ENCODE measurements around the gene SLC25A25.

Gene SLC25A25

DNA sequence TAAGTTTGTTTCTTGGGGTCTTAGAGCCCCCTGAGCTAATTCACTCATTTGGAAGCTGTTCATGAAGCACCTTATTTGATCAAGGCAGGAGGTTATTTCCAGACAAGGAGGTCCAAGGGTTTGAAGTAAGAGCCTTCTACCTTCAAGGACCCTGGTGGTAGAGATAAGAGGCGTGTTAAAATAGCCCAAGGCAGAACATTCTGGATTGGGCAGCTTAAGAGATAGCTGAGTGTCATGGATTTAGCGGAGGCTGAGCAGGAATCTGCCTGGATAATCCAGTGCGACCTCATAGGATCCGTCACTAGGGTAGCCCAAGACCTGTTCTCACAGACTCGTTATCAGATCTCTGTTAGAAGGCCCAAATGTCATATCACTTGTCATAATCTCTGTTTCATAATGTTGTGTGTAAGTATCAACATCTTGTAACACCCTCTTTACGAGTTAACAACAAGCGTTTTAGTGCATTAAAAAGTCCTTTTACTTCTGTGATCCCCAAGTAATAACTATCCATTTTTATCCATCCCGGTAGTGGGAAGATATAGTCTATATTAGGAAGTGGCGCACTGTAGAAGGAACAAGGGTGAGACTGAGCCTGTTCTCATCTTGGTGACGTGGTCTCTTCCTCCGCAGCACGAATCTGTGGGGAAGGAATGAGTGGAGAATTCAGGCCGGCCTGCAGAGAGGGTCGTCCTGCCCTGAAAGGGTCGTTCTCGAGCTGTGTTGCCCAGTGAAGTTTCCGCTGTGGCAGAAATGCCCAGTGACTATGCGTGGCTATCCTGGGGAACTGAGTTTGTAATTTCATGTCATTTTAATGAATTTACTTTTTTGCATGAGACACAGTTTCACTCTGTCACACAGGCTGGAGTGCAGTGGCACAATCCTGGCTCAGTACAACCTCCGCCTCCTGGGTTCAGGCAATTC lies 28.8 kb downstream of the SLC25A25 start:
- FAIRE-seq: no peak
- TF ChIP-seq POLR2A (IDR thresholded peaks at IDR 0.05; ENCODE audit: low read depth, low read length) (no peak), TAF1 (IDR thresholded peaks at IDR 0.05; ENCODE audit: low read depth, low read length) (no peak), POU2F2 (IDR thresholded peaks at IDR 0.05; ENCODE audit: low read depth, low read length) (no peak), SPI1 (IDR thresholded peaks at IDR 0.05; ENCODE audit: low read depth, low read length) (no peak), POLR2AphosphoS5 (IDR thresholded peaks at IDR 0.05; ENCODE audit: low read depth, low read length) (no peak), PAX5 (IDR thresholded peaks at IDR 0.05; ENCODE audit: insufficient read depth, low read length, severe bottlenecking) (no peak)
- DNase-seq (ENCODE audit: insufficient read length, low spot score): no peak

DNA sequence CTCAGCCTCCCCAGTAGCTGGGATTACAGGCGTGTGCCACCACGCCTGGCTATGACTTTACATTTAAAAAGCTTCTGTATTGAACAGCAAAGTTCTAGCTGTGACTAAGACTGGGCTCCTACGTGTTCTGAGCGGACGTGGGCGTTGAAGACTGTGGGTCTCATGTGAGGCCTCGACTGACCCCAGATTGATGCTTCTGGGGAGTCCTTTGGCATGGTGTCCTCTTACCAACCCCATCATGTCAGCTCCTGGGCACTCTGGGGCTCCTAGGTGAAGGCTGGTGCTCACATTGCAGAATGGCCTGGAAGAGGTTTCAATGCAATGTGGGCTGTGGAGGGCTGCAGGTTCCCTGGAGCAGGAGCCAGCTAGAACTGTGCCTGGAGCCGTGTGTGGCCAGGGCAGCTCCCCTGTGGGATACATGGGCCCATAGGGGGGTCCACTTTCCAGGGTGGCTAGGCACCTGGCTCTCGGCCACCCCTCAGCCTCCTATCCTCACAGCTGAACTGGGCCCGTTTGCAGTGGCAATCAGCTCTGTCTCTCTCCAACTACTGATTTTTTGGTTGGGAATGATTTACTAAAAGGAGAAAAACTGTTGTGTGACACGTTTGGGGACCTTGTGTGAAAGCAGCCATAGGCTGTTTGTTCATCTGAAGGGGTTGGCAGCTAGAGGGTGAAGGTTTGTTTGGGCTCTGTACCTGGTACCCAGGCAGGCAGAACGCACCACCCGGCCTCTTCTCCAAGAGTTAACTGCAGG lies 29.7 kb downstream of the SLC25A25 start:
- DNase-seq (ENCODE audit: insufficient read length, low spot score): no peak
- TF ChIP-seq PAX5 (IDR thresholded peaks at IDR 0.05; ENCODE audit: insufficient read depth, low read length, severe bottlenecking) (no peak), SPI1 (IDR thresholded peaks at IDR 0.05; ENCODE audit: low read depth, low read length) (no peak), POU2F2 (IDR thresholded peaks at IDR 0.05; ENCODE audit: low read depth, low read length) (no peak), POLR2AphosphoS5 (IDR thresholded peaks at IDR 0.05; ENCODE audit: low read depth, low read length) (no peak), TAF1 (IDR thresholded peaks at IDR 0.05; ENCODE audit: low read depth, low read length) (no peak), POLR2A (IDR thresholded peaks at IDR 0.05; ENCODE audit: low read depth, low read length) (no peak)
- FAIRE-seq: no peak

DNA sequence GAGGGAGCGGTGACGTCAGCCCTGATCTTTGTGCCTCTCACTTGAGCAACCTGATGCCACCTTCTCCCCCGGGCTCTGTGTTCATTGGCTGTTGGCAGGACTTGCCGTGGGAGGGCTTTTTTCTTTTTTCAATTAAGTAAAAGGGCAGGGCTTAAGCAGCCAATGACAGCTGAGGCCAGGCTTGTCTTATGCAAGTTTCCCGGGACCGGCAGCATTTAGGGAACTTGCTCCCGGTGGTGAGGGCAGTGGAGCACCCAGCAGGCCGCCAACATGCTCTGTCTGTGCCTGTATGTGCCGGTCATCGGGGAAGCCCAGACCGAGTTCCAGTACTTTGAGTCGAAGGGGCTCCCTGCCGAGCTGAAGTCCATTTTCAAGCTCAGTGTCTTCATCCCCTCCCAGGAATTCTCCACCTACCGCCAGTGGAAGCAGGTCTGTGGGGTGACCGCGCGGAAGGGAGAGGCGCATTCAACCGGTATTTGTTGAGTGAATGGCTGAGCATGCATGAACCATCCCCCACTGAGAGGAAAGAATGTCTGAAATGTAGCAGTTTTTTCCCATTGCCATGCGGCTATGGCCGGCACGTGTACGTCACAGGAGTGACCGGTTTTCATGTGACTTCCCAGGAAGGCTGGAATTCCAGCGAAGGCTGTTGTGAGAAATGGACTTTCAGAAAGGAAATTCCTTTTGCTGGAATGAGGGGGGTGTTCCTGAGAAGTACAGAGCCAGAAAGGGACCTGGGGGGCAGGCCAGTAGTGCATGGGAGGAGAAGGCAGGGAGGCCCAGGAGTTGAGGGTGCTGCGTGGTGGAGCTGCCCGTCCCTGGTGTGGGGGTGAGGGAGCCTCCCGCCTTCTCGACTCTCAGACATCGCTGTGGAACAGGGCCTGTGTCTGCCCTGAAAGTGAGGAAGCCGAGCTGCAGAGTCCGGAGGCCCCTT lies 30.5 kb downstream of the SLC25A25 start:
- no peak for FAIRE-seq
- TF ChIP-seq TAF1 (IDR thresholded peaks at IDR 0.05; ENCODE audit: low read depth, low read length): no peak
- TF ChIP-seq POLR2AphosphoS5 (IDR thresholded peaks at IDR 0.05; ENCODE audit: low read depth, low read length): no peak
- TF ChIP-seq POLR2A (IDR thresholded peaks at IDR 0.05; ENCODE audit: low read depth, low read length): no peak
- no peak for TF ChIP-seq PAX5 (IDR thresholded peaks at IDR 0.05; ENCODE audit: insufficient read depth, low read length, severe bottlenecking)
- no peak for DNase-seq (ENCODE audit: insufficient read length, low spot score)

DNA sequence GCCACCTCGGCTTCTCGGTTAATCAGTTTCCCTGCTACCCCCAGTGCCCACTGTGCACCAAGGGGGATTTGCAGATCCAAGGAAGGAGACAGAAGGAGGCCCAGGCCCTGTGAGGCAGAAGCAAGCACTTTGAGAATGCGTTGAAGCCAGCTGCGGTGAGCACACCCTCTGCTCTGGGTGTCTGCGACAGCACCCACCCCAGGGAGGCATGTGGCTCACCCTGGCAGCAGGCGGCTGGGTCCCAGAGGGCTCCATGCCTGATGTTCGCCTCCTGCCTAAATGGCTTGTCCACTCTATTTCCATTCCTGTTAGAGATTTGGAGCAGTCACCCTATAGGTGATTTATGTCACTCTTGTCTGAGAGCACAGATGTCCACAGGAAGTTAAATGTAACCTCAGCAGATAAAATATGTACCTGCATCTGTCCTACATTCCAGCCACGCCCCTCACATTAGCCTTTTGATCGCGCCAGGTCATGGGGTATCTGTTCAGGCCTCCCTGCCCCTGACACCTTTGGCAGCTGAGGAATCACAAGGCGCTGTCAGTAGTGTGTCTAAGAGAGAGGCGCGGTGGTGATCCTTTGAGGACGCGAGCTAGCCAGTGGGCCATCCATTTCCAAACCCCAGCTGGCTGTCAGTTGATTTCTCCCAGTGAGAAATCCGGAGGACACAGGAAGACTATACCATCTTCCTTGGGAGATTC lies 31.3 kb downstream of the SLC25A25 start:
- DNase-seq (ENCODE audit: insufficient read length, low spot score) (no peak), FAIRE-seq (no peak)
- no peak for TF ChIP-seq POLR2AphosphoS5 (IDR thresholded peaks at IDR 0.05; ENCODE audit: low read depth, low read length)
- TF ChIP-seq TAF1 (IDR thresholded peaks at IDR 0.05; ENCODE audit: low read depth, low read length): no peak
- no peak for TF ChIP-seq SPI1 (IDR thresholded peaks at IDR 0.05; ENCODE audit: low read depth, low read length)
- TF ChIP-seq POU2F2 (IDR thresholded peaks at IDR 0.05; ENCODE audit: low read depth, low read length): no peak
- no peak for TF ChIP-seq POLR2A (IDR thresholded peaks at IDR 0.05; ENCODE audit: low read depth, low read length)
- TF ChIP-seq PAX5 (IDR thresholded peaks at IDR 0.05; ENCODE audit: insufficient read depth, low read length, severe bottlenecking): no peak

DNA sequence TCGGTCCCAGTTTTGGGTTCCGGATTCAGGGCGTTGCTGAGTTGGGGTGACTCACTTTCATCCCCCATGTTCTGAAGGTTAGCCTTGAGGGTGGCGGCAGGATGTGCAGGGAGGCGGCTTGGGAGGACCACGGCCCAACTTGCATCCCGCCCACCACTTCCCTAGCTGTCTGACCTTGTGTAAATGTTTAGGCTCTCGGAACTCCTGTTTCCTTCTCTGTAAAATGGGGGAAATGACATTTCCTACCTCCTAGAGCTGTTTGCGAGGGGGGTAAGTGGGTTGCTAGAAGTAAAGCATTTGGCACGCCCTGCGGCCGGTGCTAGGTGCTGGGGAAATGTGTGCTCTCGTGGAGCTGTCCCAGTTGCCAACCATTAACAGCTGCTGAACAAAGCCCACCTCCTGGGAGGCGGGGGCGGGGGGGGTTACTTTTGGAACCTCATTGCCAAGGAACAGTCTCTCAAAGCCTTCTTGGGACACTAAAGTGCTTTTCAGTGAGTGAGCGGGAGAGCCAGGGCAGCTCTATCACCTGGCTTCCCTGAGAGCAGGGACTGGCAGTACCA lies 32.0 kb downstream of the SLC25A25 start:
- TF ChIP-seq TAF1 (IDR thresholded peaks at IDR 0.05; ENCODE audit: low read depth, low read length) (no peak), POLR2A (IDR thresholded peaks at IDR 0.05; ENCODE audit: low read depth, low read length) (no peak), POLR2AphosphoS5 (IDR thresholded peaks at IDR 0.05; ENCODE audit: low read depth, low read length) (no peak), POU2F2 (IDR thresholded peaks at IDR 0.05; ENCODE audit: low read depth, low read length) (no peak), SPI1 (IDR thresholded peaks at IDR 0.05; ENCODE audit: low read depth, low read length) (no peak), PAX5 (IDR thresholded peaks at IDR 0.05; ENCODE audit: insufficient read depth, low read length, severe bottlenecking) (no peak)
- no peak for FAIRE-seq
- DNase-seq (ENCODE audit: insufficient read length, low spot score): no peak

DNA sequence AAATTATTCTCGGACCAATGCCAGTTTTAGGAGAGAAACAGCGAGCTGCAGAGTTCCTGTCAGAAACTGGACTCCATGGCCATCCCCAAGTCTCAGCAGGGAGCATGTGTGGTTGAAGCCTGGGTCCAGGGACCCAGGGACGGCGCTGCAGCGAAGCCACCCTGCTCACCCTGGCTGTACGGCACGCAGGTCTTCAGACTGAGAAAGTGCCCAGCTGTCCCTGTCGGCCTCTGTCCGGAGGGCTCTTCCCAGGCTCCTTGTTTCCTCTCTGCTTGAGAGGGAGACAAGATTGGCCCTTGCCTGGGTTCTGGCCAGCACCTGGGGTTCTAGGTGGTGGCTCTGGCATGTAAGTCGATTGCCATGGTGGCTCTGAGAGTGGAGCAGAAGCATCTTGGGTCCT lies 32.5 kb downstream of the SLC25A25 start:
- no peak for DNase-seq (ENCODE audit: insufficient read length, low spot score)
- TF ChIP-seq POLR2AphosphoS5 (IDR thresholded peaks at IDR 0.05; ENCODE audit: low read depth, low read length): no peak
- no peak for TF ChIP-seq PAX5 (IDR thresholded peaks at IDR 0.05; ENCODE audit: insufficient read depth, low read length, severe bottlenecking)
- no peak for TF ChIP-seq SPI1 (IDR thresholded peaks at IDR 0.05; ENCODE audit: low read depth, low read length)
- TF ChIP-seq TAF1 (IDR thresholded peaks at IDR 0.05; ENCODE audit: low read depth, low read length): no peak
- no peak for TF ChIP-seq POU2F2 (IDR thresholded peaks at IDR 0.05; ENCODE audit: low read depth, low read length)
- no peak for TF ChIP-seq POLR2A (IDR thresholded peaks at IDR 0.05; ENCODE audit: low read depth, low read length)
- no peak for FAIRE-seq

DNA sequence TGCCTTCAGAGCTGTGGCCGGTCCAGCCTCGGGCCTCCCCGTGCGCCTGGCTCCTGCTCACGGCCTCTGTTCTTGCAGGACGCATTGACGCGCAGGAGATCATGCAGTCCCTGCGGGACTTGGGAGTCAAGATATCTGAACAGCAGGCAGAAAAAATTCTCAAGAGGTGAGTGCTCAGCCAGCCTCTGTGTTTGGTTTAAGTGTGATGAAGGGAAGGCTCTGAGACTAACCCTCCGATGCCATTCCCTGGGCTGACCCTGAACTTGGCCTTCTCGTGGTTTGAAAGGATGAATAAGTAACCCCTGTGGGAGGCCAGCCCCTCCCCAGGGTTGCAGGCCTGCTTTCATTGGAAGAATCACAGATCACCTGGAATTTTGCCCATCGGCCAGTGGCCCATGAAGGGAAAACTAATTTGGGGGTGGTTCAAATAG lies 33.2 kb downstream of the SLC25A25 start:
- TF ChIP-seq POU2F2 (IDR thresholded peaks at IDR 0.05; ENCODE audit: low read depth, low read length) (no peak), POLR2AphosphoS5 (IDR thresholded peaks at IDR 0.05; ENCODE audit: low read depth, low read length) (no peak), PAX5 (IDR thresholded peaks at IDR 0.05; ENCODE audit: insufficient read depth, low read length, severe bottlenecking) (no peak)
- DNase-seq (ENCODE audit: insufficient read length, low spot score) (no peak), FAIRE-seq (no peak)

DNA sequence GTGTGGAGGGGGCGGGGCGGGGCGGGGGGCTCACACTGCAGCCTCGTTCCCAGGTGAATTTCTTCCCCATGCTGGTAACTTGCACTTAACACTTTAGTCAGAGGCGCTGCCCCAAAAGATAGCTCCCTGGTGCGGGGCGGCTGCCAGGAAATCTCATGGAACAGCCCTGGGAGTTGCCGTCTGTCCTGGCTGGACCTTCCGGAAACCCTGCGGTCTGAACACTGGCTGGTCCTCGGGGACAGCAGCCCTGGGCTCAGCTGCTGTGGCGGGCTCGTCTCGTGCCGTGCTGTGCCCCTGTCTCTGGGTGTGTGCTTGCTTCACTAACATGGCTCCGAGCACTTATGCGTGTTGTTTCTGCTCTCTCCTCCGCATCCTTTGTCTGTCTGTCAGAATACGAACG lies 33.7 kb downstream of the SLC25A25 start:
- FAIRE-seq (no peak), DNase-seq (ENCODE audit: insufficient read length, low spot score) (no peak)
- TF ChIP-seq TAF1 (IDR thresholded peaks at IDR 0.05; ENCODE audit: low read depth, low read length) (no peak), POLR2A (IDR thresholded peaks at IDR 0.05; ENCODE audit: low read depth, low read length) (no peak), POLR2AphosphoS5 (IDR thresholded peaks at IDR 0.05; ENCODE audit: low read depth, low read length) (no peak), PAX5 (IDR thresholded peaks at IDR 0.05; ENCODE audit: insufficient read depth, low read length, severe bottlenecking) (no peak), POU2F2 (IDR thresholded peaks at IDR 0.05; ENCODE audit: low read depth, low read length) (no peak), SPI1 (IDR thresholded peaks at IDR 0.05; ENCODE audit: low read depth, low read length) (no peak)

All from GM12891 (cell line).